ENCODE measurements around the gene EML5.

The EML5 gene

DNA sequence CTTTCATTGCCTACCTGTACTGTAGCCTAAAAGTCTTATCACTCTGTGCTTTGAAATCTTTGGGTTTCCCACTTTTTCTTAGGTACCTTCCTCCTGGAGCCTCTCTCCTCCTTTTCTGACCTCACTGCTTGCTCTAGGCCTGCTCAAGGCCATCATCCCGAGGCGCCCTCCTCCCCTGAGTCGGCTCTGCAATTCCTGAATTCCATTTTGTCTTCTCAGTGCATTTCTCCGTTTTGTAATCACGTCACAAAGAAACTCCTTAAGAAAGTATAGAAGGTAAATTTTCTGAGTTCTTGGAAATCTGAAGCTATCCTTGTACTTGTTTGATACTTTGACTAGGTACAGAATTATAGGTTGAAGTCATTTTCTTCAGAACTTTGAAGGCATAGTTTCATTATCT, 204.7 kb downstream of the EML5 start:
- in situ Hi-C loops (cut with HindIII; ENCODE audit: low sequenced_read_pairs): no loop called here
- TF ChIP-seq, protein P1, sequence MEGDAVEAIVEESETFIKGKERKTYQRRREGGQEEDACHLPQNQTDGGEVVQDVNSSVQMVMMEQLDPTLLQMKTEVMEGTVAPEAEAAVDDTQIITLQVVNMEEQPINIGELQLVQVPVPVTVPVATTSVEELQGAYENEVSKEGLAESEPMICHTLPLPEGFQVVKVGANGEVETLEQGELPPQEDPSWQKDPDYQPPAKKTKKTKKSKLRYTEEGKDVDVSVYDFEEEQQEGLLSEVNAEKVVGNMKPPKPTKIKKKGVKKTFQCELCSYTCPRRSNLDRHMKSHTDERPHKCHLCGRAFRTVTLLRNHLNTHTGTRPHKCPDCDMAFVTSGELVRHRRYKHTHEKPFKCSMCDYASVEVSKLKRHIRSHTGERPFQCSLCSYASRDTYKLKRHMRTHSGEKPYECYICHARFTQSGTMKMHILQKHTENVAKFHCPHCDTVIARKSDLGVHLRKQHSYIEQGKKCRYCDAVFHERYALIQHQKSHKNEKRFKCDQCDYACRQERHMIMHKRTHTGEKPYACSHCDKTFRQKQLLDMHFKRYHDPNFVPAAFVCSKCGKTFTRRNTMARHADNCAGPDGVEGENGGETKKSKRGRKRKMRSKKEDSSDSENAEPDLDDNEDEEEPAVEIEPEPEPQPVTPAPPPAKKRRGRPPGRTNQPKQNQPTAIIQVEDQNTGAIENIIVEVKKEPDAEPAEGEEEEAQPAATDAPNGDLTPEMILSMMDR (IDR thresholded peaks at IDR 0.05; ENCODE audit: low read depth, low read length, missing control alignments): no peak
- no peak overlapping the region for H3K4me3 ChIP-seq (ENCODE audit: low read depth, low read length)
- DNase-seq (ENCODE audit: low read depth): no peak

DNA sequence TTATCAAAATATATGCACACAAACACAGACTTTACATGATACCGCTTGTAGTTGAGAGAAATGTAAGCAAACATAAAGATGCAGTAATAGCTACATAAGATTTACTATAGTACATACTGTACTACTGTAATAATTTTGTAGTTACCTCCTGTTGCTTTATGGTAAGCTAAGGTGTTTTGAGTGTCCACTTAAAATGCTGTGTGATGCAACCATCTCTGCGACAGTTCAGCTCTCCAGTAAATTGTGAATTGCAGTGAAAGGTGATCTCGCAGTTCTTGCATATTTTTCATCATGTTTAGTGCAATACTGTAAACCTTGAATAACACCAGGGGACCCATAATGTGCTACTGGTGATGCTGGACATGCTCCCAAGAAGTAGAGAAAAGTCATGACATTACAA, 208.3 kb downstream of the EML5 start:
- DNase-seq (ENCODE audit: low read depth): no peak
- in situ Hi-C loops (cut with HindIII; ENCODE audit: low sequenced_read_pairs): no loop called here
- no peak overlapping the region for H3K4me3 ChIP-seq (ENCODE audit: low read depth, low read length)
- TF ChIP-seq, protein P1 (IDR thresholded peaks at IDR 0.05; ENCODE audit: low read depth, low read length, missing control alignments): no peak

DNA sequence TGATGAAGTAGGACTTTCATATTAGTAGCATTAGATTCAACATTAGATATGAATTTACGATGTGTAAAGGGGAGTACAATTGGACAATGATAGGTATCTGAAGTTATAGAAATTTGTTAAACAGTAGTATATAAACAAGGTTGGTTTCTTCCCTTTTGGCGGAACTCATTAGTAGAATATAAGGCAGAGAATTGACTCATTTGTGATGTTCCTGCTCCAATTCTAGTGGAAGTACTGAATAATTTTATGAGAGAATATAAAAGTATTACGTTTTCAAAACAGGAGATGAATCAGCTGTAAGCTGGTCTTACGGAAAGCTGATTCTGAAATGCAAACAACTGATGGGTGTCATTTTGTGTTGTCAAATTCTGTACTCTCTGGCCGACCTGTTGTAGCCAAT, 216.5 kb downstream of the EML5 start:
- no peak overlapping the region for H3K4me3 ChIP-seq (ENCODE audit: low read depth, low read length)
- no peak for DNase-seq (ENCODE audit: low read depth)
- TF ChIP-seq, protein P1 (IDR thresholded peaks at IDR 0.05; ENCODE audit: low read depth, low read length, missing control alignments): no peak
- in situ Hi-C loops (cut with HindIII; ENCODE audit: low sequenced_read_pairs): no loop called here

DNA sequence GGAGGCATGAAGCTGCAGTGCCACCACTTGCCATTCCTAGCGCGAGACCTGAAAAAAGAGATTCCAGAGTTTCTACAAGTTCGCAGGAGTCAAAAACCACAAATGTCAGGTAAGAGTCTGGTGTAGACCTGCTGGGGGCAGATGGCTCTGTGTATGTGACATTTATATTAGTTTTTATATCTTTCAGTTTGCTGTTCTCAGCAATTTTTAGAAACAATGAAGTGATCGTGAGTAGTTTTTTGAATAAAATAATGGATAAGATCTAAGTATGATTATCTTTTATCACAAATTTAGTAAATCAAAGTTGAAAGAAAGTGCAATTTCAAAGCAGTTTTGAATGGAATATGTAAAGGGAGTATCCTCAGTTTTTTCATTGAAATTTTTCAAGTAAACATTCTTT, 220.6 kb downstream of the EML5 start:
- no peak for DNase-seq (ENCODE audit: low read depth)
- TF ChIP-seq, protein P1 (IDR thresholded peaks at IDR 0.05; ENCODE audit: low read depth, low read length, missing control alignments): no peak
- no peak overlapping the region for H3K4me3 ChIP-seq (ENCODE audit: low read depth, low read length)
- in situ Hi-C loops (cut with HindIII; ENCODE audit: low sequenced_read_pairs): no loop called here

DNA sequence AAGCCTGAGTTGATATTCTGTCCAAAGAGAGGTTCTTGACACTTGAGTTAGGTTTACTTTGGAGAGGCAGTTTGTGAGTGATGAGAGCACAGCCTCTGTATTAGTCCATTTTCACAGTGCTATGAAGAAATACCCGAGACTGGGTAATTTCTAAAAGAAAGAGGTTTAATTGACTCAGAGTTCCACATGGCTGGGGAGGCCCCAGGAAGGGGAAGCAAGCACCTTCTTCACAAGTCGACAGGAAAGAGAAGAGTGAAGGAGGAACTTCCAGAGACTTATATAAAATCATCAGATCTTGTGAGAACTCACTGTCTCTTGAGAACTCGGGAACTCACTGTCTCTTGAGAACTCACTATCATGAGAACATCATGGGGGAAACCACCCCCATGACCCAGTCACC, 224.6 kb downstream of the EML5 start:
- TF ChIP-seq, protein P1 (IDR thresholded peaks at IDR 0.05; ENCODE audit: low read depth, low read length, missing control alignments): no peak
- in situ Hi-C loops (cut with HindIII; ENCODE audit: low sequenced_read_pairs): no loop called here
- H3K4me3 ChIP-seq (ENCODE audit: low read depth, low read length): no peak overlapping the region
- DNase-seq (ENCODE audit: low read depth): no peak

DNA sequence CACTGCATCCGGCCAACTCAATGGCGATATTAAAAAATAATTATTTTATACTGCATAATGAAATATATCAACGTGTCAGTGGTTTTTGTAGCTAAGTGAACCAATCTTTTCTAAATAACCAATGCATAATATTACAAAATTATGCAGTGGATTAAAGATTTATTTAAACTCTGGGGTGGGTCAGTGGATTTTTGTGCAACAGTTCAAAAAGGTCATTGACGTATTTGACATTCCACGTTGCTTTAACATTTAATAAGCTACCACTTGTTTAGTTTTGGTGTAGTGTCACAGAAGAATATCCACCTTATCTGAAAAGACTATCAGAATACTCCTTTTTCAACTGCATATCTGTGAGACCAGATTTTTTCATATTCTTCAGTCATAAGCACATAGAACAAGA, 227.3 kb downstream of the EML5 start:
- DNase-seq (ENCODE audit: low read depth): no peak
- TF ChIP-seq, protein P1 (IDR thresholded peaks at IDR 0.05; ENCODE audit: low read depth, low read length, missing control alignments): no peak
- no peak overlapping the region for H3K4me3 ChIP-seq (ENCODE audit: low read depth, low read length)
- in situ Hi-C loops (cut with HindIII; ENCODE audit: low sequenced_read_pairs): no loop called here

DNA sequence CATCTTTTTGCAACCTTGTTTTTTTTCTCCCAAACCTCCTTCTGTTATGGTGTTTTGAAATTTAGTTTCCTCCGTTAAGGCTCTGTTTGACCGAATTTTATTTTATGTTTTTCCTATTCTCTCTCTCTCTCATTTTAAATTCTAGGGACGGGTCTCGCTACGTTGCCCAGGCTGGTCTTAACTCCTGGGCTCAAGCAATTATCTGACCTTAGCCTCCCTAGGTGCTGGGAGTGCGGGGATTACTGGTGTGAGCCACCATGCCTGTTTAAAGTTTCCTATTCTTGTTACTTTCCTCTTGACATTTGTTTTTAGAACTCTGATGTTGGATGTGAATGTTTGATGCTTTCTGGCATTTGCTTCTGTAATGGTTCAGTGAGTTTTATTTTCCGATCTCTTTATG, 228.9 kb downstream of the EML5 start:
- peak overlapping the region; percentile 93 for H3K4me3 ChIP-seq (ENCODE audit: low read depth, low read length)
- TF ChIP-seq, protein P1 (IDR thresholded peaks at IDR 0.05; ENCODE audit: low read depth, low read length, missing control alignments): no peak
- in situ Hi-C loops (cut with HindIII; ENCODE audit: low sequenced_read_pairs): no loop called here
- DNase-seq (ENCODE audit: low read depth): no peak

Data from astrocyte of the cerebellum (primary cell).